ENCODE results near the gene TMEM59. TPM values are rescaled to one million over a fixed set of nuclear protein-coding genes. Genes with fewer than 3 reads are reported as not detected.
"Not testable (repeated sequence)": the region's sequence is repeated elsewhere in the genome, so short reads cannot be mapped to it uniquely, and the experiment has no call there.

TMEM59 gene
- total RNA-seq, 1 experiment from 2014 or later = 209 TPM

DNA sequence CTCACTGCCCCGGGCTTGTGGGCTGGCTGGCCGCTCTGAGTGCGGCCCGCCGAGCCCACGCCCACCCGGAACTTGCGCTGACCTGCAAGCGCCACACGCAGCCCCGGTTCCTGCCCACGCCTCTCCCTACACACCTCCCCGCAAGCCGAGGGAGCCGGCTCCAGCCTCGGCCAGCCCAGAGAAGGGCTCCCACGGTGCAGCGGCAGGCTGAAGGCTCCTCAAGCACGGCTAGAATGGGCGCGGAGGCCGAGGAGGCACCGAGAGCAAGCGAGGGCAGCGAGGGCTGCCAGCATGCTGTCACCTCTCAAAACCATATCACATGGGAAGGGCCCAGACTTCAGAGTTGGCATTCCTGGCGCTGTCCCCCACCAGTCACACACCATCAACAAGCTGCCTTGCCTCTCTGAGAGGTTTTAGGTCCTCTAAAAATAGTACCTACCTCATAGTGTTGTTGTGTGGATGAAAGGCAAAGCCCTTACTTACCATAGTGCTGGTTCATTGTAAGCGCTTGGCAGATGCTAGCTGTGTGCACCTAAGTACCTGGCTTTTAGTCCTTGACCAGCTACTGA is 48.4 kb downstream of the TMEM59 start:
- Histone ChIP-seq H3K9me3 (no peaks in the 10 kb centered on the region), H3K36me3 (no peaks in the 10 kb centered on the region), H3K27me3 (no peaks in the 10 kb centered on the region), H3K4me3 (no peak overlapping the region)
- DNase-seq = no peak

GRCh38 chr1:54003750-54004480 is 49.1 kb downstream of the TMEM59 start:
- DNase-seq, H3K27me3 ChIP-seq, H3K9me3 ChIP-seq, H3K36me3 ChIP-seq, H3K4me3 ChIP-seq: not testable (repeated sequence)

DNA sequence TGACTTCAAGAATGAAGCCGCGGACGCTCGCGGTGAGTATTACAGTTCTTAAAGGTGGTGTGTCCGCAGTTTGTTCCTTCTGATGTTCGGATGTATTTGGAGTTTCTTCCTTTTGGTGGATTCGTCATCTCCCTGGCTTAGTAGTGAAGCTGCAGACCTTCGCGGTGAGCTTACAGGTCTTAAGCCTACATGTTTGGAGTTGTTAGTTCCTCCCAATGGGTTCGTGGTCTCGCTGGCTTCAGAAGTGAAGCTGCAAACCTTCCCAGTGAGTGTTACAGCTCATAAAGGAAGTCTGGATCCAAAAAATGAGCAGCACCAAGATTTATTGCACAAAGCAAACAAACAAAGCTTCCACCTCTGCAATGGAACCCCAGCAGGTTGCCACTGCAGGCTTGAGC is 49.8 kb downstream of the TMEM59 start:
- Histone ChIP-seq H3K4me3 (no peak overlapping the region), H3K36me3 (no peaks in the 10 kb centered on the region), H3K27me3 (no peaks in the 10 kb centered on the region), H3K9me3 (no peaks in the 10 kb centered on the region)
- DNase-seq = no peak

DNA sequence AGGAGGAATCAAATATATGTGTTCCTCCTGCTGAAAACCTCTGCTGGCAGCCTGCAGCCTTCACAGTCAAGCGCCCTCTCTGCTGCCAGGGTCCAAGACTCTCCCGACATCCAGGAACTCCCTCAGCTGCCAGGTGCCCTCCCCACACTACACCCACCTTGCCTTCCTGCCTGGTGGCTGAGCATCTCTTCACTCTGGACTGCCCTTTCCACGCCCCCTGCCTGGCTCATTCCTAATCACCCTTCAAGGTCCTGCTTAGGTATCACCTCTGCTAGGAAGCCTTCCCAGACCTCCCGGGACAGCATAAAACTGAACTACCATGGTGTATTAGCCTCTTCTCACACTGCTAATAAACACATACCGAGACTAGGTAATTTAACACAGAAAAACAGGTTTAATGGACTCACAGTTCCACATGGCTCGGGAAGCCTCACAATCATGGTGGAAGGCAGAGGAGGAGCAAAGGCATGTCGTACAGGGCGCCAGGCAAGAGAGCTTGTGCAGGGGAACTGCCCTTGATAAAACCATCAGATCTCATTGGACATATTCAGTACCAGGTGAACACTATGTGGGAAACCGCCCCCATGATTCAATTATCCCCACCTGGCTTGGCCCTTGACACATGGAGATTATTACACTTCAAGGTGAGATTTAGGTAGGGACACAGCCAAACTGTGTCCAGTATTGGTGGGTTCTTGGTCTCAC is 50.3 kb downstream of the TMEM59 start:
- H3K9me3 ChIP-seq = no peaks in the 10 kb centered on the region
- H3K4me3 ChIP-seq = no peak overlapping the region
- no peaks in the 10 kb centered on the region for H3K27me3 ChIP-seq

DNA sequence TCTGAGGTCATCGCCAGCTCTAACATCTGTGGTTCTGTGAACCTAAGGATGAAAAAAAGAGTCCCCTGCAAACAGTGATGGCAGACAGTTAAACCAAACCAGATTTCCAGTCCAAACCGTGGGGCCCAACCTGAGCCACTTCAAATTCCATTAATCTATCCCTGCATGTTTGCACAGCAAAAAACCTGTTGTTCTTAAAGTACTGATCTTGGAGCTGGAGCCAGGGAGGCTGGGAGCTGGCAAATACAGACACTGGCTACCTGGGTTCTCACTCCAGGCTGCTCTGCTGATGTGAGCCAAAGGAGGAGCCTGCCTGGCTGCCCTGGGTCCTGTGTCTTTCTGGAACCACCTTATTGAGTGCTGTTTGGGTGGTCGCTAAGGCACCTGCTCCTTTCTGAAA is 51.4 kb downstream of the TMEM59 start:
- Histone ChIP-seq H3K27me3 (no peaks in the 10 kb centered on the region), H3K9me3 (no peaks in the 10 kb centered on the region), H3K4me3 (no peak overlapping the region), H3K36me3 (no peaks in the 10 kb centered on the region)
- no peak for DNase-seq

More for the DNA sequence above, 50.3 kb downstream of the TMEM59 start:
- H3K36me3 ChIP-seq = no peaks in the 10 kb centered on the region
- no peak for DNase-seq

GRCh38 chr1:53999920-54000319 is 53.1 kb downstream of the TMEM59 start:
- no peak for DNase-seq

GRCh38 chr1:53998223-53998622 is 54.8 kb downstream of the TMEM59 start:
- Histone ChIP-seq H3K27me3 (no peaks in the 10 kb centered on the region), H3K36me3 (no peaks in the 10 kb centered on the region), H3K4me3 (no peak overlapping the region), H3K9me3 (no peaks in the 10 kb centered on the region)
- DNase-seq = no peak

More at GRCh38 chr1:53999920-54000319, 53.1 kb downstream of the TMEM59 start:
- H3K4me3 ChIP-seq = no peak overlapping the region
- H3K36me3 ChIP-seq = no peaks in the 10 kb centered on the region
- H3K9me3 ChIP-seq = no peaks in the 10 kb centered on the region
- H3K27me3 ChIP-seq = no peaks in the 10 kb centered on the region

DNA sequence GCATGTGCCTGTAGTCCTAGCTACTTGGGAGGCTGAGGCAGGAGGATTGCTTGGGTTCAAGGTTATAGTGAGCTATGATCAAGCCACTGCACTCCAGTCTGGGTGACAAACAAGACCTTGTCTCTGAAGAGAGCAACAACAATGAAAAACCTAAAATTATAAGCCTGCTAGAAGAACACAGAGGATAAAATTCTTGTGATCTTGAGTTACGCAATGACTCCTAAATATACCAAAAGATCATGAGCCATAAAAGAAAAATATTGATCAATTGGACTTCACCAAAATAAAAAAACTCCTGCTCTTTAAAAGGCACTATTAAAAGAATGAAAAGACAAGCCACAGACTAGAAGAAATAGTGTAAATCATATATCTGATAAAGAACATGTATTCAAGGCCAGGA is 57.3 kb downstream of the TMEM59 start:
- H3K9me3 ChIP-seq = no peaks in the 10 kb centered on the region

GRCh38 chr1:53994516-53994915 is 58.5 kb downstream of the TMEM59 start:
- not testable (repeated sequence) for DNase-seq, H3K27me3 ChIP-seq, H3K36me3 ChIP-seq, H3K9me3 ChIP-seq, H3K4me3 ChIP-seq

More for the DNA sequence above, 57.3 kb downstream of the TMEM59 start:
- no peak for DNase-seq
- Histone ChIP-seq H3K27me3 (no peaks in the 10 kb centered on the region), H3K4me3 (no peak overlapping the region), H3K36me3 (no peaks in the 10 kb centered on the region)

DNA sequence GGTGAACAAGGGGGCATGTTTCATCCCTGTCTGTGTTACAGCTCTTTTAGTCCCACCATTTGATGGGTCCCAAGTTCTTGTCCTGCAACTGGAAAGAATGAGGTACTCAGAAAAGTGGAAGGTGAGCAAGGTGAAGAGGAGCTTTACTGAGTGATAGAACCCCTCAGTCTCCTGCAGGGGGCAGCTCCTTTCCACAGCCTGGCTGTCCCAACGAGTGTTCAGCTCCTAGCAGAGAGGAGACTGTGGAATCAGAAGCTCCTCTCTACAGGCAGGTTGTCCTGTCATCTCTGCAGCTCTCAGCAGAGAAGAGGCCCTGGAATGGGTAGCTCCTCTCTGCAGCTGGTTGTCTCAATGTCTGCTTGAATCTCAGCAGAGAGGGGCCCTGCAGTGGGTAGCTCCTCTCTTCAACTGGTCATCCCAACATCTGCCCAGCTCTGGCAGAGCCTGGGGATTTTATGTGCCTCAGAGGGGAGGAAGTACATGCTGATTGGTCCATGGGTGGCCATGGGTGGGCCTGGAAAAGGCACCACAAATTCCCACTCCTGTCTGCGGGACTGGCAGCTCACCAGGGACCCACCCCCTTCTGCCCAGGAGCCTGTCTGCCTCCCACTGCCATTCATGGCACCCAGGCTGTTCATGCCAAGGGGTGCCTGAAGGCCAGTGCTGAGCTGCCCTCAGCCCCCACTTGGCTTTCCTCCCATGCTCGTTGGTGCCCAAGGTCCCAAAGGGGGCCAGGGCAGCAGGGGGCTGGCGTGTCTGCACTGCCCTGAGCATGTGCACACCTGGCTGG is 60.7 kb downstream of the TMEM59 start:
- no peak overlapping the region for H3K4me3 ChIP-seq
- H3K27me3 ChIP-seq = no peaks in the 10 kb centered on the region
- no peaks in the 10 kb centered on the region for H3K36me3 ChIP-seq
- no peaks in the 10 kb centered on the region for H3K9me3 ChIP-seq
- no peak for DNase-seq

- H3K36me3 ChIP-seq = no peaks in the 10 kb centered on the region
- H3K9me3 ChIP-seq = no peaks in the 10 kb centered on the region
- H3K4me3 ChIP-seq = no peak overlapping the region
- H3K27me3 ChIP-seq = no peaks in the 10 kb centered on the region
- DNase-seq = no peak
Measured at GRCh38 chr1:53987880-53988279, 65.1 kb downstream of the TMEM59 start.

- Histone ChIP-seq H3K36me3 (no peaks in the 10 kb centered on the region), H3K9me3 (no peaks in the 10 kb centered on the region), H3K27me3 (no peaks in the 10 kb centered on the region), H3K4me3 (no peak overlapping the region)
- DNase-seq = no peak
Measured at GRCh38 chr1:53986458-53986857, 66.5 kb downstream of the TMEM59 start.

GRCh38 chr1:53984726-53985125 is 68.3 kb downstream of the TMEM59 start:
- Histone ChIP-seq H3K9me3 (no peaks in the 10 kb centered on the region), H3K4me3 (no peak overlapping the region), H3K36me3 (no peaks in the 10 kb centered on the region), H3K27me3 (no peaks in the 10 kb centered on the region)
- no peak for DNase-seq

- H3K27me3 ChIP-seq = no peaks in the 10 kb centered on the region
- H3K36me3 ChIP-seq = no peaks in the 10 kb centered on the region
- H3K4me3 ChIP-seq = no peak overlapping the region
- DNase-seq = no peak
- no peaks in the 10 kb centered on the region for H3K9me3 ChIP-seq
Measured at GRCh38 chr1:53982763-53983104, 70.3 kb downstream of the TMEM59 start.

DNA sequence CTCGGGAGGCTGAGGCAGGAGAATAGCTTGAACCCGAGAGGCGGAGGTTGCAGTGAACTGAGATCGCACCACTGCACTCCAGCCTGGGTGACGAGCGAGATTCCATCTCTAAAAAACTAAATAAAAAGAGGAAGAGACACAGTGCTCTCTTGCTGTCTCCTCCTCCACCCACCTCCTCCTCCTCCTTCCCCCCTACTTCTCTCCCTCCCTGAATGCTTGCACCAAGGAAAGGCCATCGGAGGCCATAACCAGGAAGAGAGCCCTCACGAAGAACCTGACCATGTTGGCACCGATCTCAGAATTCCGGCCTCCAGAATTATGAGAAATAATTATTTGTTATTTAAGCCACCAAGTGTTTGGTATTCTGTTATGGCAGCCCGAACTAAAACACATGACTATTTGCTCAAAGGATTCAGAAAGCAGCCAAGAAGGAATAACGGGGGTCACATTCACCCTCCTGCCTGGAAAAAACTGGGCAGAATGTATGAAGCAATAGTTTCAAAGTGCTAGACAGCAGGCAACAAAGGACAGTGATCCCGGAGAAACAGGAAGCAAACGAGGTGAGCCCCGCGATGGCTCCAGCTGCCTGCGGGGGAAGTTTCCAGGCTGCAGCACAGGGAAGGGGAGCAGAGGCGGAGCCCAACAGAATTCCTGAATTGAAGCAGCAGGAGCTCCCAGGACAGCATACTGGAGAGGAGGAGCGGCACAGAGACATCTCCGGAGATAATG is 70.8 kb downstream of the TMEM59 start:
- Histone ChIP-seq H3K36me3 (no peaks in the 10 kb centered on the region), H3K27me3 (no peaks in the 10 kb centered on the region), H3K9me3 (no peaks in the 10 kb centered on the region), H3K4me3 (no peak overlapping the region)
- DNase-seq = peak; percentile 26

DNA sequence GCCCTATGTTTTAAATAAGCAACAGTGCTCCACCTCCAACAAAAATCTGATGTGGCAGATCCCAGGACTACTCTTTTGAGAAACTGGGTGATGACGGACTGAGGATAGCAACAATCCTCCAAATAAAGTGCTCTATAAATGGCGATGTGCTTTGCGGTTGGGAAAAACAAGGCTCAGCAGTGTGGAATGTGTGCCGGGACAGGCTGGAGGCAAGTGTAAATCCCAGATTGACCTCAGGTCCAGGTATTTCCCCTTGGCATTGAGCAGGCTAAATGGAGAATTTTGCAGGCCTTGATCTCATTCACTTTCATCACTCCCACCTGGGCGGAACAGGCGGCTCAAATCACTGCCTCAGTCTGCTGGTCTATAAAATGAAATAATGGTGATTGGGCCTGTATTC is 71.8 kb downstream of the TMEM59 start:
- no peak for DNase-seq
- Histone ChIP-seq H3K9me3 (no peaks in the 10 kb centered on the region), H3K36me3 (no peaks in the 10 kb centered on the region), H3K4me3 (no peak overlapping the region), H3K27me3 (no peaks in the 10 kb centered on the region)
